Dendritic cell treated with granulocyte-macrophage colony-stimulating factor and Interleukin-4, amounts not matched to agents 40 ng/mL and 50 ng/mL, for 4 days (primary cell): Measurements from ENCODE around the gene GPR25.

Experiments used
- H3K27ac Mint-ChIP-seq: one replicate; pipeline ENCODE4 v1.8.0; 2022; ENCODE audit warnings: mild to moderate bottlenecking, mixed read lengths
- H3K27me3 Mint-ChIP-seq: one replicate; pipeline ENCODE4 v1.8.0; 2022; ENCODE audit warnings: mild to moderate bottlenecking, mixed read lengths
- H3K36me3 Mint-ChIP-seq: one replicate; pipeline ENCODE4 v1.8.0; 2022; ENCODE audit warnings: low read depth, mixed read lengths
- H3K4me1 Mint-ChIP-seq: one replicate; pipeline ENCODE4 v1.8.0; 2022; ENCODE audit warnings: low read depth, mixed read lengths
- H3K4me3 Mint-ChIP-seq: one replicate; pipeline ENCODE4 v1.8.0; 2022; ENCODE audit warnings: mild to moderate bottlenecking, moderate library complexity, mixed read lengths
- H3K9me3 Mint-ChIP-seq: one replicate; pipeline ENCODE4 v1.8.0; 2022; ENCODE audit warnings: mixed read lengths
- intact Hi-C: fragments of 100-400 bp; cut with micrococcal nuclease; formaldehyde crosslinking; loops from one replicate; pipeline ENCODE4 v1.15.0; 2022

GPR25 gene

DNA sequence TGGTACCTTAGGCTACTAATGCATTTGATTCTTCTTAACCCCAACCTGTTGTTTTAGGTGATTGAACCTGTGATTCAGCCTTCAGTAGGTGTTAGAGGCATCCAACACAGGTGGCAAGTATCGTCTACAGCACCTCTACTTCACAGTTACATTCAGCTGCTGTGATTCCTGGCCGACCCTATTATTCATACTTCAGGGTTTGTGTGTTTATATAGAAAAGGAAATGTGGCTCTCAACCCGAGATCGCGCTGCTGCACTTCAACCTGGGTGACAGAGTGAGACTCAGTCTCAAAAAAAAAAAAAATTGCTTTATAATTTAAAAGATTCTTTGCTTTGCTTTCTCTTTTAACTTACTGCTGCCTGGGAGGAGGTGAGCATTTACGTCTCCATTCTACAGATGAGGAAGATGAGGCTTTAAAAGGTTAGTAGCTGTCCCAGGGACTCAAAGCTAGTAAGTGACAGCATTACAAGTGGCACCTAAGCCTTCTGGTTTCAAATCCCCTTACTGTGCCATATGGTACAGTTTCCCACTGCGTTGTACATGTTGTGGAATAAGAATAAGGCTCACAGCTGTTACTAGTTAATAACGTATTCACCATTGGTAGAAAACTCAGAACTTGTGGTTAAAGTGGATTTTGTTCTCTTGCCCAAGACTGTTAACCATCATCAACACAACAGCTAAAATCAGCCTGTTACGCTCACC is 9.9 kb upstream of the GPR25 start:
- Mint-ChIP-seq H3K4me1 (no peaks in the 10 kb centered on the region), H3K4me3 (no peak overlapping the region), H3K27me3 (no peaks in the 10 kb centered on the region), H3K9me3 (no peaks in the 10 kb centered on the region), H3K36me3 (peaks cover 29% of the 10 kb centered on the region), H3K27ac (no peak overlapping the region)
- intact Hi-C loops, result no loop called here

DNA sequence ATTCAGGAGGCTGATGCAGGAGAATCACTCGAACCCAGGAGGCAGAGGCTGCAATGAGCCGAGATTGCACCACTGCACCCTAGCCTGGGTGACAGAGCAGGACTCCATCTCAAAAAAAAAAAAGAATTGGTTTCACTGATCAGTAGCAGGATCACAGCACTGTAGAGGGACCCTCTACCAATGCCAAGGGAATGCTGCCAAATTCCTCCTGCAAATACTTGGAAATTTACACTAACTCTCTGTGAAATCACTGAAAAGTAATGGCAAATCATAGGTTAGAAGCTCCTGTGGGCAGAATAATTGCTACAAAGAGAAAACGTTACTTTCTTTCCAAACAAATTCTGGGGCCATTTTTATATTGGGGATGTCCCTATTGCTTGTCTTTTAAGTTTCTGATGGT is 6.7 kb upstream of the GPR25 start:
- Mint-ChIP-seq H3K4me3 (no peak overlapping the region), H3K27ac (no peak overlapping the region), H3K9me3 (no peaks in the 10 kb centered on the region), H3K27me3 (peaks cover under 1% of the 10 kb centered on the region), H3K4me1 (no peaks in the 10 kb centered on the region), H3K36me3 (peaks cover 29% of the 10 kb centered on the region)
- intact Hi-C loops, result no loop called here

DNA sequence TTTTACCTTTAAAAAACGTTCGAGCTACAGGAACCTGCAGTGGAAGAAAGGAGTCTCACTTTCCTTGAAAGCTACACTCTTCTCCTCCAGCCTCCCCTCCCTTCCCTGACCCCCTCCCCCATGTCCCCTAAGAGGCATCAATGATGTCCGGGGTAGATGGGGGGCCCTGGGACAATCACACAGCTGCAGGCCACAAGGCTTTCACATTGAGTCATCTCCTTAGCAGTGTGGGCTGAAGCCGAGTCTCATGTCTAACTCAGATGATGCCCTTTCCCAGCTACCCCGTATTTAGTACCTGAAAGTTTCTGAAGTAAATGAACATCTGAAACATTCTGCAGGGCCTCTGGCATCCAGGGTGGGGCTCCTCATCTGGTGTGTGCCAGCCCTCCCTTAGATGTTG is 6.3 kb upstream of the GPR25 start:
- H3K4me1 Mint-ChIP-seq, result no peaks in the 10 kb centered on the region
- no peak overlapping the region for H3K4me3 Mint-ChIP-seq
- intact Hi-C loops, result no loop called here
- peaks cover 3% of the 10 kb centered on the region for H3K27me3 Mint-ChIP-seq
- H3K9me3 Mint-ChIP-seq, result no peaks in the 10 kb centered on the region
- H3K27ac Mint-ChIP-seq, result no peak overlapping the region
- H3K36me3 Mint-ChIP-seq, result peaks cover 29% of the 10 kb centered on the region

DNA sequence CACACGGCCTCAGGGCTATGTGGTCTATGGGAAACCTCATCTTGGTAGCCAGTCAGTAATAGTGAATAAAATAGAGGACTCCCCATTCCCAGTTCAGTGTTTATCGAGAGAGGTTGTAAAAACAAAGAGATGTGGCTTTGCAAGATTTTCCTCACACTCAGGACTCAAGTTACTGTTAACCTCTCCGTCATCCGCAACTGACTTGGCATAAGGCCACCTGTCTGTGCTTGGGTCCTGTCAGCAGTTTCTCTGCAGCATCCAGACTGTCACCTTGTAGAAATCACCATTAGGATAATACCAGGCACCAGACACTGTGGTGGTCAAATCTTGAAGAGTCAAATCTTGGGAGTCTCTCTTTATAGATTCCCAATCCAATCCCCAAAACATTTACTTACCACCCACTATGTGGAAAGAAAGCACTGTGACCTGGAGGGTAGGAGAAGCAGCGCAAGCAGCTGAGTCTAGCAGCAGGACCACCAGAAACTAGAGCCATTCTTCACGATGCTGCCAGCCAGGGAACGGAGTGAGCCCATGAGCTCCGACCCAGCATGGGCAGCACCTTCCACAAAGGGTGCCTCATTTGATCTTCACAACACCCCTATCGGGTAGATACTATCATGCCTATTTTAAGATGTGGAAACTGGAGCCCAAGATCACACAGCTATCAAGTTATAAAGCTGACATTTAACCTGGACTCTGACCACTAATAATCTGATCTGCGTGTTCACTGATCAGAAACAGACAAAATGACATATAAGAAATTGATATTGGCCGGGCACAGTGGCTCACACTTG is 5.6 kb upstream of the GPR25 start:
- no peak overlapping the region for H3K4me3 Mint-ChIP-seq
- H3K4me1 Mint-ChIP-seq, result no peaks in the 10 kb centered on the region
- intact Hi-C loops, result no loop called here
- H3K9me3 Mint-ChIP-seq, result no peaks in the 10 kb centered on the region
- H3K27ac Mint-ChIP-seq, result no peak overlapping the region
- peaks cover 28% of the 10 kb centered on the region for H3K36me3 Mint-ChIP-seq
- peaks cover 7% of the 10 kb centered on the region for H3K27me3 Mint-ChIP-seq

DNA sequence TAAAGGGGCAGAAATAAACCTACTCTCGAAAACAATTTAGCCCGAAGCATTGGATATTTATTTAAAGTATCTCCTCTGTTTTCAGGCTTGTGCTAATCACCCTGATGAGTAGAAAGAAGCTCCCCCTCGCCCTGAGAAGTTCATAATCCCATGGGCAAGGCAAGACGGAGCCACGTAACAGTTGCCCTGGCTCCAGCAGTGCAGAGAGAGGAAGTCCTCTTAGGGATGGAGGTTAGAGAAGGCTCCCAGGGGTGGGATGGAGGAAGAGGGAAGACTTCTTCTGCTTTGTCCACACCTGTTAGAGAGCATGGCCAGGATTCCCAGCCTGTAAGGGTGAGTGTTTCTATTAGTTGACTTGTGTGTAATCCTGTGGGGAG is 3.4 kb upstream of the GPR25 start:
- no peaks in the 10 kb centered on the region for H3K9me3 Mint-ChIP-seq
- no peak overlapping the region for H3K27ac Mint-ChIP-seq
- intact Hi-C loops, result no loop called here
- no peak overlapping the region for H3K4me3 Mint-ChIP-seq
- peaks cover 7% of the 10 kb centered on the region for H3K36me3 Mint-ChIP-seq
- H3K27me3 Mint-ChIP-seq, result peaks cover 23% of the 10 kb centered on the region
- H3K4me1 Mint-ChIP-seq, result peaks cover 7% of the 10 kb centered on the region

DNA sequence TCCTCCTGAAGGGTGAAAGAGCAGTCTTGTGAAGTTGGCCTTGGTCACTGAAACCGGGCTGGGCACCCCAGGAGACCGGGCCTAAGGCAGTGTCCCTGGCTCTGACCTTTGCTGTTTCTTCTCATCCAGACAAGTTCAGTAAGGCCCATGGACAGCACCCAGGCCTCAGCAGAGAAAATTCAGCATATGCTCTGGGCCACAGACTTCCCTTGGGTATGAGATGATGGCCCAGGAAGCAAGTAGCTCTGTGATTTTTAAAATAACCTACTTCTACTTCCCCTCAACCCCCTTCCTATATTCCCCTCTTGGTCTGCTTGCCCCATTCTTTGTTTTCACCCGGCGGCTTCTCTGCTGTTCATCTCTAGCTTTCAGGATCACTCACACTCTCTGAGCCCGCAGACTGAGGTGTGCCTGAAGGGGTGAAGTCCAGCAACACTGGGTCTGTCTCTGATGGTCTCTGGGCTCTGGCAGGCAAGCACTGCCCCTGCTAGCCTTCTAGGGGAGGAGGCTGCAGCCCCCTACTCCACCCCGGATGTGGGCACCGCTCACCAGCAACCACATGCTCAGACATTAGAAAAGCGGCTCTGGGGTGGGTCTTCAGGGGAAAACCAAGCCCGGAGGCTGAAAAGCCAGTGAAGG is 2.9 kb upstream of the GPR25 start:
- H3K9me3 Mint-ChIP-seq, result no peaks in the 10 kb centered on the region
- intact Hi-C loops, result no loop called here
- H3K4me1 Mint-ChIP-seq, result peaks cover 7% of the 10 kb centered on the region
- H3K27ac Mint-ChIP-seq, result no peak overlapping the region
- H3K27me3 Mint-ChIP-seq, result peaks cover 28% of the 10 kb centered on the region
- H3K36me3 Mint-ChIP-seq, result peaks cover 5% of the 10 kb centered on the region
- H3K4me3 Mint-ChIP-seq, result no peak overlapping the region

DNA sequence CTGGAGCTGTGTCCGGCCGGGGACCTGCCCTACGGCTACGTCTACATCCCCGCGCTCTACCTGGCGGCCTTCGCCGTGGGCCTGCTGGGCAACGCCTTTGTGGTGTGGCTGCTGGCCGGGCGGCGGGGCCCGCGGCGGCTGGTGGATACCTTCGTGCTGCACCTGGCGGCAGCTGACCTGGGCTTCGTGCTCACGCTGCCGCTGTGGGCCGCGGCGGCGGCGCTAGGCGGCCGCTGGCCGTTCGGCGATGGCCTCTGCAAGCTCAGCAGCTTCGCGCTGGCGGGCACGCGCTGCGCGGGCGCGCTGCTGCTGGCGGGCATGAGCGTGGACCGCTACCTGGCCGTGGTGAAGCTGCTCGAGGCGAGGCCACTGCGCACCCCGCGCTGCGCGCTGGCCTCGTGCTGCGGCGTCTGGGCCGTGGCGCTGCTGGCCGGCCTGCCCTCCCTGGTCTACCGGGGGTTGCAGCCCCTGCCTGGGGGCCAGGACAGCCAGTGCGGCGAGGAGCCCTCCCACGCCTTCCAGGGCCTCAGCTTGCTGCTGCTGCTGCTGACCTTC is 412 bp downstream of the GPR25 start:
- Mint-ChIP-seq H3K4me3 (peak overlapping the region; percentile 48), H3K27ac (no peak overlapping the region), H3K36me3 (no peaks in the 10 kb centered on the region), H3K4me1 (peaks cover 10% of the 10 kb centered on the region), H3K27me3 (peaks cover 42% of the 10 kb centered on the region), H3K9me3 (no peaks in the 10 kb centered on the region)
- intact Hi-C loops, result no loop called here

DNA sequence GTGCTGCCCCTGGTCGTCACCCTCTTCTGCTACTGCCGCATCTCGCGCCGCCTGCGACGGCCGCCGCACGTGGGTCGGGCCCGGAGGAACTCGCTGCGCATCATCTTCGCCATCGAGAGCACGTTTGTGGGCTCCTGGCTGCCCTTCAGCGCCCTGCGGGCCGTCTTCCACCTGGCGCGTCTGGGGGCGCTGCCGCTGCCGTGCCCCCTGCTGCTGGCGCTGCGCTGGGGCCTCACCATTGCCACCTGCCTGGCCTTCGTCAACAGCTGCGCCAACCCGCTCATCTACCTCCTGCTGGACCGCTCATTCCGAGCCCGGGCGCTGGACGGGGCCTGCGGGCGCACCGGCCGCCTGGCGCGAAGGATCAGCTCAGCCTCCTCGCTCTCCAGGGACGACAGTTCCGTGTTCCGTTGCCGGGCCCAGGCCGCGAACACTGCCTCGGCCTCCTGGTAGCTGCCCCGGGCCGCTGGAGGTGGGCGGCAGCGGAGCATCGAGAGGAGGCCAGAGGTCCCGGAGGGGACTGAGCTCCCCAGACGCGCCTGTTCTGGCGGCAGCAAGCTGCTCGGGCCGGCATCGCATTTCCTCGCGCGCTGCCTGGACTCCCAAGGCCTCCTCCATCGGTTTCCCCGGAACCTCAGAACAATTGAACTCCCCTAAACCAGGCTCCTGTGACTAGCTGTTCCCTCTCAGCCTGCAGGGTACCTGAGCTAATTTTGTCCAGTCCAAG is 1.1 kb downstream of the GPR25 start:
- H3K4me3 Mint-ChIP-seq, result peak overlapping the region; percentile 48
- no peaks in the 10 kb centered on the region for H3K36me3 Mint-ChIP-seq
- peaks cover 42% of the 10 kb centered on the region for H3K27me3 Mint-ChIP-seq
- H3K9me3 Mint-ChIP-seq, result no peaks in the 10 kb centered on the region
- peaks cover 12% of the 10 kb centered on the region for H3K4me1 Mint-ChIP-seq
- intact Hi-C loops, result no loop called here
- no peak overlapping the region for H3K27ac Mint-ChIP-seq

DNA sequence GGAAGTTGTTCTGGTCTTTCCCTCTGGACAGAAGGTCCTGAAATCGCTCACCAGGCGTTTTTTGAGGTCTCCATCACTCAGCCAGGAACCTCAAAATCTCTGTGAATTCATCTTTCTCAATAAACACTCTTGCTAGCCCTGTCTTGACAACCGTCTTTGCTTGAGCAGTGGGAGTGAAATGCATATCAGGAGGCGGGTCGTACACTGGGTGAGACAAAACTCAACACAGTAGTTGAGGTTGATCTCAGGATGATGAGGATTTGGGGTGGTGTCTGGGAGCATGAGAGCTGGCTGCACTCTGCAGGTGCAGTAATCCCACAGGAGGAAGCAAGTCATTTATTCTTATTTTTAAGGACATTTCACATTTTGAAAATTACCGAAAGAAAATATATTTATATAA is 1.9 kb downstream of the GPR25 start:
- Mint-ChIP-seq H3K36me3 (no peaks in the 10 kb centered on the region), H3K4me3 (no peak overlapping the region), H3K27ac (no peak overlapping the region), H3K9me3 (no peaks in the 10 kb centered on the region), H3K27me3 (peaks cover 42% of the 10 kb centered on the region), H3K4me1 (peaks cover 12% of the 10 kb centered on the region)
- intact Hi-C loops, result no loop called here

DNA sequence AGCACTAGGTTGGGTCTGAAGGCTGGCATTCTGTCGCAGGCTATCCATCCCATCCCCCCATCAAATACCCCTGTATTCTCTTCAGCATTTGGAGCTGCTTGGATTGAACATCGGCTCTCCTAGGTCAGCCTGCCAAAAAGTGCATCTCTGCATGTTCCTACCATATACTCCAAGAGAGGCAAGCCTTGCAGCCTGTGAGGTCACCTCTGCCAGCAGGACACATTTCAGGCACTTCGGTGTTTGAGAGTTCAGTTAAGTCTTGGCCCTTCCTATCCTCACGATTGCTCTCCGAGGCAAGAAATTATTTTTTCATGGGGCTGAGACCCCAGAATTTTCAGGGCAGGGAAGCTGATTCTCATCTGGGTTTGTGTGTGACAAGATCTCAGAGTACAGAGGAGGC is 2.6 kb downstream of the GPR25 start:
- H3K4me3 Mint-ChIP-seq, result no peak overlapping the region
- H3K36me3 Mint-ChIP-seq, result no peaks in the 10 kb centered on the region
- no peaks in the 10 kb centered on the region for H3K9me3 Mint-ChIP-seq
- H3K27ac Mint-ChIP-seq, result no peak overlapping the region
- peaks cover 42% of the 10 kb centered on the region for H3K27me3 Mint-ChIP-seq
- intact Hi-C loops, result no loop called here
- peaks cover 12% of the 10 kb centered on the region for H3K4me1 Mint-ChIP-seq

DNA sequence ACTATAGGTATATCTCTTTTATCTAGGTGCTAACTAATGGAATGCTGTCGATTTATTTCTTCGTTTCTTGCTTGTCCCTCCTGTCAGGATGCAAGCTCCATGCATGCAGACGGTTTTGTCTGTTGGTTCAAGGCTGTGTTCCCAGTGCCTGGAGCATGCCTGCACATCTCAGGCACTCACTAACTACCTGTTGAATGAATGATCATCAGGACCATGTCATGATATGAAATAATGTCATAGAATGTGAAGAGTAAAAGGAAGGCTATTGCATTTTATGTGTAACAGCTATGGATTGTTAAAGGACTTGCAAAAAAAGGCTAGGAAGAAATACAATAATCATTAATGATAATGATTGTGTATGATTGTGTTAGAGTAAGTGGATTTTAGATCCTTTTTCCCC is 4.2 kb downstream of the GPR25 start:
- Mint-ChIP-seq H3K27ac (no peak overlapping the region), H3K4me3 (no peak overlapping the region)

DNA sequence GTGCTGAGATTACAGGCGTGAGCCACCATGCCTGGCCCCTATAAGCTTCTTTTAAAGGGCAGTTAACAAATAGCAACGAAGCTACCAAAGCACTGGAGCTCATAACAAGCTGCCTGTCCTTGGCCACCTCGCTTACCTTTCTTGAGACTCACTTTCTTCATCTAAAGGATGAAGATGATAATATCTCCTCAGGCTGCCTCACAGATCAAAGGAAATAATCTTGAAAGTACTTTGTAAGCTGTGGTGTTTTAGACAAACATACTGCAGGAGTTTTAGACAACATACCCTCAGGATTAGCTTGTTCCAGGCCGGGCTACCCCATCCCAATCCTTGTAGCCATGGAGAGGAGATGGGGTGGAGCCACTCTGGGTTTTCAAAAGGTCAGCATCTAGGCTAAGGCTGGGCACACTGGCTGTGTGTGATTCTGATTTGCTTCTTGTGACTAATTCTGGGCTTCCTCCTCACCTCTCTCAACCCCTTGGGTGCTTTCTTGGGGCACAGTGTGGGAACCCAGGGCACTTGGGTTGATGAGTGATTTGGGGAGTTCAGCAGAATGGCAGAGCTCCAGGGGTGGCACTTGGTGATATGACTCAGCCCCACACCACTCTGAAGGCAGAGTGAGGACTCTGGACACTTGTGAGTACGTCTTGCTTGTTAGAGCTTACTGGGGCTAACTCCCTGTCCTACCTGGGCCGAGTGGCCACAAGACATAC is 5.2 kb downstream of the GPR25 start:
- no peaks in the 10 kb centered on the region for H3K9me3 Mint-ChIP-seq
- intact Hi-C loops, result no loop called here
- peaks cover 28% of the 10 kb centered on the region for H3K27me3 Mint-ChIP-seq
- H3K36me3 Mint-ChIP-seq, result no peaks in the 10 kb centered on the region
- H3K4me1 Mint-ChIP-seq, result peaks cover 12% of the 10 kb centered on the region
- no peak overlapping the region for H3K4me3 Mint-ChIP-seq
- H3K27ac Mint-ChIP-seq, result no peak overlapping the region

More for the DNA sequence above, 4.2 kb downstream of the GPR25 start:
- intact Hi-C loops, result no loop called here
- Mint-ChIP-seq H3K36me3 (no peaks in the 10 kb centered on the region), H3K4me1 (peaks cover 12% of the 10 kb centered on the region), H3K9me3 (no peaks in the 10 kb centered on the region), H3K27me3 (peaks cover 37% of the 10 kb centered on the region)

DNA sequence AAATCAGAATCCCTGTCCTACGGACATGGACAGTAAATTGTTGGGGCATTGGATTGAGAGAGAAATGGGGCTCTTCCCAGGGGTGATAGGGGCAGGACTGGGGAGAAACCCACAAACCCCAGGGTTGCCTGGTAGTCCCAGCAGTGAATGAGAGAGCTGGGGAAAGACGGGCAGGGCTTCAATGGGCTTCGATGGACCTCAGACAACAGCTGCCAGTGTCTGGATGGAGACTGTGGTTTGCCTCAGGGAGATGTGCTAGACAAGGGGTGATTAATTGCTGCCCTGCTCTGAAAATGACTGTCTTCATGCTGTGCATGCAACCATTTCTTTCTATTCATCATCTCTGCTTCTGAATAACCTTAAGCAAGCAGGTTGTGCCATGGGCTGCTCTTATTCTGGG is 7.4 kb downstream of the GPR25 start:
- Mint-ChIP-seq H3K27me3 (peaks cover 12% of the 10 kb centered on the region), H3K9me3 (no peaks in the 10 kb centered on the region), H3K4me3 (no peak overlapping the region), H3K27ac (no peak overlapping the region), H3K36me3 (no peaks in the 10 kb centered on the region), H3K4me1 (peaks cover 5% of the 10 kb centered on the region)
- intact Hi-C loops, result no loop called here
